ENCODE data around the gene PLAU. TPM values are rescaled to one million over a fixed set of nuclear protein-coding genes. Genes with fewer than 3 reads are reported as not detected.
"Not testable (repeated sequence)": the region's sequence is repeated elsewhere in the genome, so short reads cannot be mapped to it uniquely, and the experiment has no call there.

PLAU gene
- total RNA-seq, 1 donor from 2014 or later, result 37.8 TPM

DNA sequence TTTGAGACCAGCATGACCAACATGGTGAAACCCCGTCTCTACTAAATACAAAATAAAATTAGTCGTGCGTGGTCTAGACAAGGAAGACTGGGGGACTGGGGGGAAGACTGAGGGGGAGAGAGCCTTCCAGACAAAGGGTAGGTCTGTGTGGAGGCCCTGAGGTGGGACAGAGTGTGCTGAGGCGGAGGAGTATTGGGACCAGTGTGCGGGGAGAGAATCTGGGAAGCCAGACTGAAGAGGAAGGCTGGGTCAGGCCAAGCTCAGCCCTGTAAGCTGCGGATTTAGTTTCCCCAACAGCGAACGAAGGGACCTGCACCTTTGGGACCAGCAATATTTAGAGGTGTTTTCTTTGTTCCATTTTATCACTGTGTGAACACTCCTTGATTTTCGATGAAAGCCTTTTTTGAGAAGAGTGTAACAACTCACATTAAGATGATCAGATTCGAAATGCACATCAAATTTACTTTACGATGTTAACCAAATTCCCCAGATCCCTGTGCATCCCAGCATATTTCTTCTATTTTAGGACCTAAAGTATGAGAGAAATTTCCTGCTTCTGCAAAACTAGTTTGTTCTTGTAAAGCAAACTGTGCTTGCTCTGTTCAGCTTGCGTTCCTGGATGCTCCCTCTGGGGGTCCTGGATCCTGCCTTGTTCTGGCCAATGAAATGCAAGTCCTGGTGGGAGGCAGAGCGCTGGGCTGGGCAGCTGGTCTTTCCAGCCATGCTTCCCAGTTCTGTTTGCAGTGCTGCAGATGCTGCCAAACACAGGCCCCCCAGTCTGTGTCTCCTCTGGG is 39.4 kb downstream of the PLAU start:
- DNase-seq, result peak; percentile 63

DNA sequence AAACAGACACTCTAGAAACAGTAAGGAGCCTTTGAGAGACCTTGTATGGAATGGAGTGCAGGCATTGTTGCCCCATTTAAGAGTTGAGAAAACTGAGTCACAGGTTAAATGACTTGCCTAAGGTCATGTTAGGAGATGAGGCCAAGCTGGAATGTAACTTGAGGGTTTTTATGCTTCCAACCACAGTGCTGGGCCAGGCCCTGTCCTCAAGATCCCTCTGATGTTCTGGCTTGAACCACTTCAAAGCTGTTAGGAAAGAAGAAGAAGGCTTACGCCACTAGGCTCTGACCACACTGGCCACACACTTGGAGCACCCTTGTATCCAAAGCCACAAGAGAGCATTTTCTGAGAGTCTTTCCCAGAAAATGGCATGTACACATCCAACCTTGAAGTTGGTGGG is 42.7 kb downstream of the PLAU start:
- no peak for DNase-seq

DNA sequence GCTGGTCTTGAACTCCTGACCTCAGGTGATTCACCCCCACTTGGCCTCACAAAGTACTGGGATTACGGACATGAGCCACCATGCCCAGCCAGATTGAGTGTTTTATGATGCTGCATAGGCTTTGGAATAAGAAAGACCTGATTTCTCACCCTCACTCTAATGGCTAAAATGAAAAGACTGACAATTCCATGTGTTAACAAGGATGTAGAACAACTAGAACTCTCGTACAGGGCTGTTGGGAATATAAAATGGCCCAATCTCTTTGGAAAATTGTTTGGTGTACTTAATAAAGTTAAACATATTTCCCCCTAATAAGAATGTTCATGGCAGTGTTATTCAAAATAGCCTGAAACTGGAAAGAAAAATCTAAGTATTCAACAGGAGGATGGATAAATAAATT is 43.8 kb downstream of the PLAU start:
- DNase-seq, result no peak

DNA sequence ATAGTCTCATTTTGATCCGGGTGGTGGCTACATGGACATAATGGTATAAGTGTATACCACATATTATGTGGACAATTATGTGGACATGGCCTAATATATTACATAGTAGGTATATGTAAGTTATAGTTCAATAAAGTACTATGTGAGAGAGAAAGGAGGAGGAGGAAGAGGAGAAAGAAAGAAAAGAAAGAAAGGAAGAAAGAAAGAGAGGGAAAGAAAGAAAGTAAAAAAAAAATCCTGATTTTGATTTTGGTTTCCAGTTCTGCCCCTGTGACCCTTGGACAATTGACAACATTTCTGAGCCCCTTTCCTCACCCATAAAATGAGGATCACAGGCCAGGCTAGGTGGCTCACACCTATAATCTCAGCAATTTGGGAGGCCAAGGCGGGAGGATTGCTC is 44.8 kb downstream of the PLAU start:
- no peak for DNase-seq

DNA sequence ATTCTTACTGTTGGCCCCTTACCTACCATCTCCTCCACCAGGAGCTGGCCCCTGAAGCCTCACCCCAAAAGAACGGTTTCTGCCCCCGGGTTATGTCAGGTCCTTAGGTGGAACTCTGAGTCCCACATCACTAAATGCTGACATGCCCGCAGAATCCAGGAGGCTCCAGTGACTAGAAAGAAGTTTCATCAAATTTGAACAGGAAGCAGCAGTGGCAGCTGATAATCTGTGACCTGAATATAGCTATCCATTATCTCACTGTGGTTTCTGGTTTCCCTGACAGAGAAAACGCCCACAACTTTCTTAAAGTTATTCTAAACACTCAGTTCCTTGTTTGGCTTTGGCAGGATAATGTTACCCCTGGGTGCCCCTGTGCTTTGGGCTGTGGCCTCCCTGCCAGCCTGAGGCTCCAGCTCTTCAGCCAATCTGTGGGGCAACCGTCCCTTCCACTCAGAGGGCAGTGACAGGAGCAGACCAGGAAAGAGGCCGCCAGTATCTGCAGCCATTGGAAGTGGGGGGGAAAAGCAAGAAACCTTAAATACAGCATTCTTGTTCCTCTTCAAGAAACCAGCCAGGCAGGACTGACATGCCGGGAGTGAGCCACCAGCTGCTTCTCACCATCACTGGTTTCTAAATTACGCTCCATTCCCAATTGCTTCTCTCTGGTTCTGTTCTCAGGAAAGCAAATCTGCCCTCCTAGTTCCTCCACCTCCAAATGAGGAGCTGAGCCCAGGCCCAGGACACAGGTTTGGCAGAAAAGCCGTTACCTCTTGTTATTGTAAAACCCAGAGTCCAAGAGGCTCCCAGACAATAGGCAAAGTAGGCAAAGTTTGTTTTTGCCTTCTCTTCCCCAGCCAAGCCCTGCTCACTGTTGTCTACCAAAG is 45.8 kb downstream of the PLAU start:
- peak; percentile 75 for DNase-seq

DNA sequence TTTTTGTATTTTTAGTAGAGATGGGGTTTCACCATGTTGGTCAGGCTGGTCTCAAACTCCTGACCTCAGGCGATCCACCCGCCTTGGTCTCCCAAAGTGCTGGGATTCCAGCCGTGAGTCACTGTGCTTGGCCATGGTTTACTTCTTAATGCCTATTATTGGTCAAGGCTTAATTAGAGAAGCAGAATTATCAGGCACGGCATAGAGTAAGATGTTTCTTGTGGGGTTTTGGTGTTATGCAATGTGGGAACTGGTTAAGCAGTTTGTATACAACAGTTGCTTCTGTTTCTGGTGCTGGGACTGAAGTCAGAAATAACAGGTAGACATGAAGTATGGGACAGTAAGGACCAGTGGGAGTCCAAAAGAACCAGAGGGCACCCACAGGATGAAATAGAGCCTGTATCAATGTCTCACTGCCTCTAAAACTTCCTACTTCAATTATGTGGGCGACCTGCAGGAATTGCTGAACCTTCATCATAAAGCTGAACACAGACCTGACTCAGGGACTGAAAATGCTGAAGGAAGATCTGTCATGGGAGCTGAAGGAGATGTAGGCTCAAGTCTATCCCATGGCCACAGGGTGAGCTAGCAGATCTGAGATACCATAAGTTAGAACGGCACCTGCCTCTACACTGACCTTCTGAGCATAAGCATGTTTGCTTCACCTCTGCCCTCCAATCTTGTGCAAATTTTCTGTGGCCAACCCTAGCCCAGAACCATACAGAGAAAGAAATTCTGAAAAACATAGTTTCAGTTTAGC is 48.7 kb downstream of the PLAU start:
- no peak for DNase-seq

DNA sequence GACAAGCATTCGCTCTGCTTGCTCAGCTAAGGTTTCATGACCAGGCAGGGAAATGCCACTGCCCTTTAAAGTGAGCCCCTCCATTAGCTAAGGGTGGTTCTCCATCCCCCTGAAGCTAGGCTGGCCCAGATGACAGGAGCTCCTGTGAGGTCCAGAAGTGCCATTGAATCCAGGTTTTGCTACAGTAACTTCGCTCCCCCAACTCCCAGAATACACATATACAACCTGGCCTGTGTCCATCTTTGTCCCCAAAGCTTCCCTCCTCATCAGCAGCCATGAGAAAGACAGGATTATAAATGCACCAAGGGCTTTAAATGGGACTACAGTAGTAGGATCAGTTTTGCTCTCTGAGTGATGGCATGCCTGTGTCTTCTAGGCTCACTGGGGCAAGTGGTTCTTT is 51.5 kb downstream of the PLAU start:
- DNase-seq, result no peak

DNA sequence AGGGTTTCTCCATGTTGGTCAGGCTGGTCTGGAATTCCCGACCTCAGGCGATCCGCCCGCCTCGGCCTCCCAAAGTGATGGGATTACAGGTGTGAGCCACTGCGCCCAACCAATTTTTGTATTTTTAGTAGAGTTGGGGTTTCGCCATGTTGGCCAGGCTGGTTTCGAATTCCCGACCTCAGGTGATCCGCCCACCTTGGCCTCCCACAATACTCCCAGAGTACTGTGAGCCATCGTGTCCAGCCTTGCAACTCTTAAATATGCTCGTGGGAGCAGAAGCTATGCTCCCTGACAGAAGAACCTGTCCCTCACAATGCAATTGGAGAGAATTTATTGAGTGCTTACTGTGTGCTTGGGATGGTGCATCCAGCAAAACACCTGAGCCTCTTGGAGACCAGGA is 52.6 kb downstream of the PLAU start:
- not testable (repeated sequence) for DNase-seq

DNA sequence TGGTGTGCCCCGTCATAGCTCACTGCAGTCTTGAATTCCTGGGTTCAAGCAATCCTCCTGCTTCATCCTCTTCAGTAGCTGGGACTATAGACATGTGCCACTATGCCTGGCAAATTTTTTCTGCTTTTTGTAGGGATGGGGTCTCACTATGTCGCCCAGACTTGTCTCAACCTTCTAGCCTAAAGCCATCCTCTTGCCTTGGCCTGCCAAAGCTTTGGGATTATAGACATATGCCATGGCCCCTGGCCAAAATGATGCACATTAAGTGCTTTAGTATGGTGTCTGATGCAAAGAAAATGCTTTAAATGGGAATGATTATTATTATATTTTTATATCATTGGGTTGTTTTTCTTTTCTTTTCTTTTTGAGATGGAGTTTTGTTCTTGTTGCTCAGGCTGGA is 53.8 kb downstream of the PLAU start:
- DNase-seq, result peak; percentile 30

DNA sequence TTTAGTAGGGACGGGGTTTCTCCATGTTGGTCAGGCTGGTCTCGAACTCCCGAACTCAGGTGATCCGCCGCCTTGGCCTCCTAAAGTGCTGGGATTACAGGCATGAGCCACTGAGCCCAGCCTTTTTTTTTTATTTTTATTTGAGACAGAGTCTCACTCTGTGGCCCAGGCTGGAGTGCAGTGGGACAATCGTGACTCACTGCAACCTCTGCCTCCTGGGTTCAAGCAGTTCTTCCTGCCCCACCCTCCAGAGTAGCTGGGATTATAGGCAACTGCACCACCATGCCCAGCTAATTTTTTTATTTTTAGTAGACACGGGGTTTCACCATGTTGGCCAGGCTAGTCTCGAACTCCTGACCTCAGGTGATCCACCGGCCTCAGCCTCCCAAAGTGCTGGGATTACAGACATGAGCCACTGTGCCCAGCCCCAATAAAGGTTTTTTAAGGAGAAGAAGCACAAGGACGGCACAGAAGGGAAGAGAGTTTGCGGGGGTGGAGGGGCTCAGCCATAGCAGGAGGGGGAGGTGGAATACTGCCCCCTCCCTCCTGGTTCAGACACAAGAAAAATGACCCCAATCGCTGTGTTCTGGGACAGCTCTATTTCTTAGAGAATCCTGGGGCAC is 54.4 kb downstream of the PLAU start:
- not testable (repeated sequence) for DNase-seq

DNA sequence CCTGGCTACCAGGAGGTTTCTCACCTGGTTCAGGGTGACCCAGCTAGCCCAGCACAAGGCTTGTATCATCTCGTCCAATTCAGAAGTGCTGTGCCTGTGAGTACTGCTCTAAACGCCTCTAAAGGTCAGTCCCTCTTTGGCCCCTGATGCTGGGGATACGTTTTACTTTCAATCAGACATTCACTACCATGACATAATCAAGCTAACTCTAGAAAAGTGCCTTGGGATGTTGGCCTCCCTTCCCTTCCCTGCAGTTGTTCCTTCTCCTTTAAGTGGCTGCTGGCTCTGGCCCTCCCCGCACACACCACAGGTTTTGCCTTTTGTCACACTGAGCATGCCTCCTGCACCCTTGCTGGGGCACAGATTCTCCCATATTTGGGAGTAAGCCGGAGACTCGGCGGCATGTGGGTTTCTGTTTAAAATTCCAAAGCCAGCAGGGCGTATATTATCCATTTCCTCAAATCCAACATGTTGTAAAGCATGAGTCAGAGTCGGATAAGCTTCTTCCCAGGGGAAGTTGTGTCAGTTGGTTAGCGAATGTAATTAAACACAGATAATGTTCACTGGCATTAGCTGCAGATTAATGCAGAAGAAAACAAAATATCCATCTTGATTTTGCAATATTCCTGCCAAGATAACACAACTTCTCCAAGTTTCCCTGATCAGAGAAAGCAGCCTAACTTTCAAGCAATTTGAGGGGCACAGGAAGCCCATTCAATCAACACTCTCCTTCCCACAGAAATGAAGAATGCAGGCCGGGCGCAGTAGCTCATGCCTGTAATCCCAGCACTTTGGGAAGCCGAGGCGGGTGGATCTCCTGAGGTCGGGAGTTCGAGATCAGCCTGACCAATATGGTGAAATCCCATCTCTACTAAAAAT is 55.2 kb downstream of the PLAU start:
- peak; percentile 94 for DNase-seq

DNA sequence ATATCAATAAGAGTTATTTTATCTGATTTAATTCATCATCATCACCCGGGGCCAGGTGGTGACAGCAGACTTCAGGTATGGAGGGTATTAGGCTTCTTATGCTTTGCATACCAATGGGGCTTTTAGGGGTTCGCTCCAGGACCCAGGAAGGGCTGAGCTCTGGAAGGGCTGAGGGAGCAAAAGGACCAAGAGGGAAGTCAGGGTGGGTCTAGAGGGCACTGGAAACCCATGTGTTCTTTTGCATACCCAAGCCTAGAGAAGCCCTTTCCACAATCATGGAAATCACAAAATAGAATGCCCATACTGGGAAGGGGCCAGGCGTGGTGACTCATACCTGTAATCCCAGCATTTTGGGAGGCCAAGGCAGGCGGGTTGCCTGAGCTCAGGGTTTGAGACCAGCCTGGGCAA is 56.1 kb downstream of the PLAU start:
- DNase-seq, result no peak

Other genes with a start within 250 kb of the PLAU start
- 5.2 TPM for gene AGAP5, start 213.0 kb upstream of the PLAU start, total RNA-seq
- gene SEC24C, start 166.8 kb upstream of the PLAU start, total RNA-seq, result 50.0 TPM
- gene CHCHD1, start 129.1 kb upstream of the PLAU start, total RNA-seq, result 18.7 TPM
- gene ZSWIM8, start 125.5 kb upstream of the PLAU start, total RNA-seq, result 81.3 TPM
- 16.1 TPM for gene NDST2, start 99.5 kb upstream of the PLAU start, total RNA-seq
- gene CAMK2G, start 36.6 kb upstream of the PLAU start, total RNA-seq, result 37.7 TPM
- 217 TPM for gene VCL, start 87.0 kb downstream of the PLAU start, total RNA-seq
- 33.4 TPM for gene AP3M1, start 239.7 kb downstream of the PLAU start, total RNA-seq
- gene ADK, start 240.1 kb downstream of the PLAU start, total RNA-seq, result 61.4 TPM